H1 (cell line): Measurements from ENCODE around the gene ZBTB20. TPM values are rescaled to one million over a fixed set of nuclear protein-coding genes. Genes with fewer than 3 reads are reported as not detected.
A peak's percentile ranks its signal among the peaks of the same experiment; 100 is the strongest.

Experiments
- CTCF ChIA-PET: fragments of 300-600 bp; sonication (Branson Sonifier 250); formaldehyde crosslinking; loops from one replicate; lab custom pipeline; 2021; ENCODE audit not compliant: partially characterized antibody; lab: Charles Lee
- POLR2A ChIA-PET: fragments of 300-600 bp; sonication (Branson Sonifier 250); formaldehyde crosslinking; loops from one replicate; lab custom pipeline; 2021; ENCODE audit warnings: inconsistent platforms; ENCODE audit not compliant: partially characterized antibody; lab: Charles Lee
- DNase-seq, 2 experiments: peaks; one replicate each; pipeline versions ENCODE4 v3.0.0 to v3.0.0-alpha.2; 2010 to 2022; ENCODE audit warnings: low spot score in 2 of 2, low read depth in 1 of 2, mixed read lengths in 1 of 2
- FAIRE-seq: peaks from 2 replicates; lab custom pipeline; 2011; peaks lifted over from hg19 to GRCh38; lab: Jason Lieb, UNC
- H2AFZ ChIP-seq: 2 replicates; pipeline ENCODE4 v1.8.1; 2012; ENCODE audit warnings: low read length, inconsistent platforms
- H2AK5ac ChIP-seq: 2 replicates; pipeline ENCODE4 v1.6.1; 2013; ENCODE audit warnings: low read depth, low read length
- H2BK120ac ChIP-seq: replicated peaks from 2 replicates; pipeline ENCODE3; 2013; ENCODE audit warnings: low read depth, low read length, inconsistent platforms
- H2BK12ac ChIP-seq: 2 replicates; pipeline ENCODE4 v1.6.1; 2013; ENCODE audit warnings: low read depth, low read length
- H2BK15ac ChIP-seq: 2 replicates; pipeline ENCODE4 v1.6.1; 2013; ENCODE audit warnings: low read length
- H2BK20ac ChIP-seq: 2 replicates; pipeline ENCODE4 v1.6.1; 2013; ENCODE audit warnings: low read length
- H2BK5ac ChIP-seq: 2 replicates; pipeline ENCODE4 v1.6.1; 2013; ENCODE audit warnings: low read depth, low read length
- H3K14ac ChIP-seq: 2 replicates; pipeline ENCODE4 v1.6.1; 2013; ENCODE audit warnings: inconsistent platforms; ENCODE audit not compliant: insufficient read length
- H3K18ac ChIP-seq: 2 replicates; pipeline ENCODE4 v1.6.1; 2013; ENCODE audit warnings: low read length; ENCODE audit errors: extremely low read depth
- H3K23ac ChIP-seq: 2 replicates; pipeline ENCODE4 v1.6.1; 2013; ENCODE audit warnings: inconsistent platforms; ENCODE audit not compliant: insufficient read length
- H3K23me2 ChIP-seq: 2 replicates; pipeline ENCODE4 v1.6.1; 2013; ENCODE audit warnings: low read depth, low read length
- H3K27ac ChIP-seq: 2 replicates; pipeline ENCODE4 v1.6.1; 2011; ENCODE audit warnings: low read depth, low read length, inconsistent platforms
- H3K27me3 ChIP-seq, 4 experiments: replicated peaks in 1 of 4; 1 replicate in 1 of 4; 2 replicates in 3 of 4; pipeline versions ENCODE4 v1.6.1 to v1.8.1; 2011 to 2013; ENCODE audit warnings: low read length in 3 of 4, mild to moderate bottlenecking in 3 of 4, inconsistent platforms in 2 of 4, mixed read lengths in 2 of 4, moderate library complexity in 1 of 4; ENCODE audit not compliant: control insufficient read depth in 3 of 4, insufficient read depth in 3 of 4; ENCODE audit errors: extremely low read depth in 1 of 4
- H3K36me3 ChIP-seq, 4 experiments: 2 replicates each; pipeline versions ENCODE4 v1.6.1 to v1.8.1; 2011 to 2013; ENCODE audit warnings: mild to moderate bottlenecking in 4 of 4, low read length in 3 of 4, moderate library complexity in 2 of 4, control low read depth in 1 of 4, inconsistent platforms in 1 of 4; ENCODE audit not compliant: insufficient read depth in 4 of 4, control insufficient read depth in 2 of 4
- H3K4ac ChIP-seq: replicated peaks from 2 replicates; pipeline ENCODE3; 2013; ENCODE audit warnings: low read length, low read depth, mixed read lengths, inconsistent platforms; ENCODE audit not compliant: insufficient read length
- H3K4me1 ChIP-seq, 4 experiments: replicated peaks in 1 of 4; 1 replicate in 1 of 4; 2 replicates in 3 of 4; pipeline versions ENCODE4 v1.6.1 to v1.8.1; 2011 to 2013; ENCODE audit warnings: low read length in 3 of 4, inconsistent platforms in 2 of 4, mixed read lengths in 1 of 4; ENCODE audit not compliant: insufficient read depth in 4 of 4, control insufficient read depth in 3 of 4
- H3K4me2 ChIP-seq, 2 experiments: 2 replicates each; pipeline versions ENCODE4 v1.6.1 to v1.8.1; 2011 to 2013; ENCODE audit warnings: low read depth in 2 of 2, low read length in 2 of 2, control low read depth in 1 of 2, inconsistent platforms in 1 of 2, mild to moderate bottlenecking in 1 of 2; ENCODE audit not compliant: insufficient read depth in 1 of 2
- H3K4me3 ChIP-seq, 4 experiments: fragments of 200-600, 300-600 bp in 1 of 4; sonication (generic), shearing (Covaris generic), sonication (Bioruptor Twin) in 1 of 4; 2 replicates each; pipeline versions ENCODE4 v1.5.1 to v1.8.1; 2011 to 2016; ENCODE audit warnings: low read length in 4 of 4, low read depth in 3 of 4, control low read depth in 2 of 4, inconsistent platforms in 2 of 4, mild to moderate bottlenecking in 2 of 4, mixed read lengths in 1 of 4, moderate library complexity in 1 of 4; ENCODE audit not compliant: insufficient read depth in 2 of 4; ENCODE audit errors: extremely low read depth in 1 of 4
- H3K56ac ChIP-seq: replicated peaks from 2 replicates; pipeline ENCODE3; 2013; ENCODE audit warnings: low read depth, mild to moderate bottlenecking, mixed read lengths, low read length, inconsistent platforms; ENCODE audit not compliant: insufficient read length
- H3K79me1 ChIP-seq: 2 replicates; pipeline ENCODE4 v1.6.1; 2013; ENCODE audit warnings: low read depth, low read length, control low read depth
- H3K79me2 ChIP-seq, 2 experiments: 2 replicates each; pipeline versions ENCODE4 v1.6.1 to v1.8.1; 2012 to 2013; ENCODE audit warnings: low read length in 2 of 2, mild to moderate bottlenecking in 2 of 2, inconsistent platforms in 1 of 2; ENCODE audit not compliant: insufficient read depth in 2 of 2, control insufficient read depth in 1 of 2
- H3K9ac ChIP-seq, 4 experiments: replicated peaks in 1 of 4; 1 replicate in 1 of 4; 2 replicates in 3 of 4; pipeline versions ENCODE4 v1.6.1 to v1.8.1; 2011 to 2013; ENCODE audit warnings: low read depth in 3 of 4, low read length in 3 of 4, control low read depth in 2 of 4, mild to moderate bottlenecking in 2 of 4, moderate library complexity in 2 of 4, inconsistent platforms in 1 of 4; ENCODE audit errors: extremely low read depth in 1 of 4
- H3K9me3 ChIP-seq, 2 experiments: 2 replicates each; pipeline versions ENCODE4 v1.6.1 to v1.8.1; 2012 to 2013; ENCODE audit warnings: mild to moderate bottlenecking in 2 of 2, moderate library complexity in 2 of 2, control low read depth in 1 of 2, inconsistent platforms in 1 of 2, low read depth in 1 of 2, low read length in 1 of 2, mixed read lengths in 1 of 2; ENCODE audit not compliant: insufficient read depth in 2 of 2
- H4K20me1 ChIP-seq, 2 experiments: replicated peaks in 1 of 2; 2 replicates each; pipeline versions ENCODE3 to v1.8.1; 2011 to 2013; ENCODE audit warnings: inconsistent platforms in 2 of 2, low read length in 2 of 2, mild to moderate bottlenecking in 1 of 2; ENCODE audit not compliant: insufficient read depth in 2 of 2, control insufficient read depth in 1 of 2
- H4K5ac ChIP-seq: 2 replicates; pipeline ENCODE4 v1.6.1; 2013; ENCODE audit warnings: low read length, low read depth, mixed read lengths, inconsistent platforms; ENCODE audit not compliant: insufficient read length
- H4K8ac ChIP-seq: 2 replicates; pipeline ENCODE4 v1.8.0; 2013; ENCODE audit warnings: mild to moderate bottlenecking, moderate library complexity, low read length, inconsistent platforms; ENCODE audit not compliant: insufficient read depth; ENCODE audit errors: extremely low read depth
- H4K91ac ChIP-seq: replicated peaks from 2 replicates; pipeline ENCODE3; 2013; ENCODE audit warnings: low read length, mixed read lengths, inconsistent platforms; ENCODE audit not compliant: insufficient read length
- ATF2 ChIP-seq: IDR thresholded peaks from 2 replicates; pipeline ENCODE4 v1.6.1; 2012; ENCODE audit warnings: low read length, inconsistent platforms
- CHD2 ChIP-seq: IDR thresholded peaks from 2 replicates; pipeline ENCODE4 v1.6.1; 2012; ENCODE audit warnings: low read length, improper control_type of control experiment
- KDM4A ChIP-seq: IDR thresholded peaks from one replicate; pipeline ENCODE4 v1.7.1; 2012; ENCODE audit warnings: low read depth, mild to moderate bottlenecking, moderate library complexity, low read length, inconsistent platforms; ENCODE audit not compliant: severe bottlenecking
- RAD21 ChIP-seq, 2 experiments: IDR thresholded peaks in 1 of 2; conservative IDR thresholded peaks in 1 of 2; 2 replicates each; pipeline ENCODE4 v1.6.1; 2011; ENCODE audit warnings: low read depth in 2 of 2, low read length in 2 of 2, improper control_type of control experiment in 1 of 2, inconsistent platforms in 1 of 2, mild to moderate bottlenecking in 1 of 2, moderate library complexity in 1 of 2
- SP1 ChIP-seq: IDR thresholded peaks from 2 replicates; pipeline ENCODE4 v1.6.1; 2011; ENCODE audit warnings: low read depth, low read length
- WGBS, 2 experiments: shearing (Covaris generic) in 1 of 2; methylation state at CpG; one replicate each; pipeline versions ENCODE4 v1.1.6 to v1.1.7; 2013 to 2015; ENCODE audit warnings: low lambda C conversion rate in 2 of 2, mixed read lengths in 2 of 2, inconsistent platforms in 1 of 2, low coverage in 1 of 2, missing lambda C conversion rate in 1 of 2; ENCODE audit not compliant: insufficient replicate concordance in 2 of 2, insufficient coverage in 1 of 2, insufficient read length in 1 of 2; ENCODE audit errors: extremely low coverage in 1 of 2, missing lambda C conversion rate in 1 of 2; 5-methylcytosine and 5-hydroxymethylcytosine counted together
- polyA plus RNA-seq, 7 experiments: library from polyadenylated mRNA; depleted of rRNA in 3 of 7; stranded (reverse) in 5 of 7; unstranded in 2 of 7; fragments of >200 nt in 5 of 7; fragments of 200-250 nt in 2 of 7; gene quantifications; 1 replicate in 5 of 7; 2 replicates in 1 of 7; 4 replicates in 1 of 7; pipeline versions ENCODE4 v1.2.1 to v1.2.3, GENCODE V29; 2011 to 2013; ENCODE audit warnings: missing spikeins in 2 of 7, mixed read lengths in 2 of 7
- total RNA-seq: library from RNA; stranded (reverse); fragmentation: NEBNext Ultra II Directional; extraction: Animal tissue kit (Norgen Biotek cat#: 25700); gene quantifications from 2 replicates; pipeline ENCODE4 v1.2.1, GENCODE V29; 2021

ZBTB20 gene
- total and polyA plus RNA-seq, 2 of the 8 experiments (the other 6 are each of a cell fraction or from before 2014, with no cell fraction given): 0.35 to 1.3 TPM

- H3K36me3 ChIP-seq: no peaks in the 10 kb centered on the region
- peak; percentile 66 for FAIRE-seq
- POLR2A ChIA-PET: no interaction called here
Observed at GRCh38 chr3:114698146-114699105, 448.7 kb downstream of the ZBTB20 start.

More at GRCh38 chr3:114698146-114699105, 448.7 kb downstream of the ZBTB20 start:
- Histone ChIP-seq H3K27me3 (no peaks in the 10 kb centered on the region), H3K9me3 (no peaks in the 10 kb centered on the region), H4K5ac (no peak overlapping the region), H3K23me2 (no peaks in the 10 kb centered on the region), H2BK120ac (no peak overlapping the region), H3K9ac (no peak overlapping the region), H3K18ac (no peak overlapping the region), H2BK20ac (no peak overlapping the region), H2AFZ (no peak overlapping the region), H2BK5ac (no peak overlapping the region), H3K4me2 (no peak overlapping the region)
- DNase-seq: no peak
- TF ChIP-seq ATF2: no peak
- no peak for TF ChIP-seq SP1
- no peak for TF ChIP-seq KDM4A
- TF ChIP-seq CHD2: no peak
- peak; percentile 46 to 50 for TF ChIP-seq RAD21 (IDR thresholded peaks at IDR 0.05 in 1 of 2, conservative IDR thresholded peaks at IDR 0.05 in 1 of 2; ENCODE audit: low read depth in 2 of 2, low read length in 2 of 2)
- TF ChIP-seq, all 59 proteins: peak for 1
- H2BK15ac ChIP-seq: no peak overlapping the region
- no peak overlapping the region for H3K14ac ChIP-seq
- no peak overlapping the region for H3K56ac ChIP-seq
- no peak overlapping the region for H4K91ac ChIP-seq
- no peak overlapping the region for H3K27ac ChIP-seq
- H3K79me2 ChIP-seq: no peaks in the 10 kb centered on the region
- no peak overlapping the region for H3K23ac ChIP-seq
- H2BK12ac ChIP-seq: no peak overlapping the region
- CTCF ChIA-PET: interaction anchor here (0.6 to 2.0 kb wide), 2 partner anchors 171 to 181 kb away, joined by 4 to 6 read pairs; no protein-coding TSS in a partner anchor
- no peak overlapping the region for H2AK5ac ChIP-seq
- H3K4me3 ChIP-seq: no peak overlapping the region
- no peak overlapping the region for H4K8ac ChIP-seq
- H3K79me1 ChIP-seq: no peaks in the 10 kb centered on the region
- peaks cover 0 to 6% (median 2%) of the 10 kb centered on the region in 4 experiments; a peak in 2 of 7 replicates for H3K4me1 ChIP-seq
- no peak overlapping the region for H3K4ac ChIP-seq
- 78% methylated on average over 5 of the region's 5 CpGs; no CpG with 5 or more reads in 1 of the 2 experiments for WGBS, 2 experiments
- no peaks in the 10 kb centered on the region for H4K20me1 ChIP-seq
